ENCODE results near the gene PLA2R1. TPM values are rescaled to one million over a fixed set of nuclear protein-coding genes. Genes with fewer than 3 reads are reported as not detected.

The PLA2R1 gene
- total and polyA plus RNA-seq, 2 of the 4 experiments (the other 2 are of a cell fraction): 0.43 to 0.54 TPM

GRCh38 chr2:159910951-159911350 lies 151.5 kb downstream of the PLA2R1 start:
- Histone ChIP-seq H4K5ac (ENCODE audit: low read depth, low read length) (no peak overlapping the region), H2AK5ac (ENCODE audit: low read depth, low read length) (no peak overlapping the region), H3K23ac (ENCODE audit: low read depth, low read length) (no peak overlapping the region), H2AK9ac (replicated peaks; ENCODE audit: low read depth, low read length, poor library complexity) (no peak overlapping the region), H2AFZ (replicated peaks; ENCODE audit: low read length, poor library complexity) (no peak overlapping the region), H3K4ac (ENCODE audit: low read depth, low read length) (no peak overlapping the region), H3K4me1 (ENCODE audit: control insufficient read depth, insufficient read depth, low read length) (no peaks in the 10 kb centered on the region), H3K9me3 (ENCODE audit: control insufficient read depth, insufficient read depth, low read length) (no peaks in the 10 kb centered on the region), H3K4me2 (ENCODE audit: low read depth, low read length) (no peak overlapping the region), H2BK15ac (ENCODE audit: low read depth, low read length) (no peak overlapping the region), H2BK5ac (ENCODE audit: low read depth, low read length, poor library complexity, severe bottlenecking) (no peak overlapping the region), H3K79me1 (ENCODE audit: low read depth in 1 of 2, low read length in 2 of 2) (no peaks in the 10 kb centered on the region), H3K56ac (ENCODE audit: extremely low read depth, insufficient read depth, low read length) (no peak overlapping the region), H3K27me3 (ENCODE audit: control insufficient read depth, insufficient read depth, low read length) (peaks cover 19% of the 10 kb centered on the region), H3K27ac (ENCODE audit: insufficient read depth, low read length) (no peak overlapping the region), H3K18ac (ENCODE audit: low read depth, low read length) (no peak overlapping the region), H3K9ac (ENCODE audit: low read depth, low read length) (no peak overlapping the region), H4K8ac (ENCODE audit: low read depth in 2 of 2, low read length in 2 of 2) (no peak overlapping the region), H3K9me1 (ENCODE audit: insufficient read depth, low read length) (no peaks in the 10 kb centered on the region), H3K14ac (replicated peaks; ENCODE audit: low read depth, low read length) (no peak overlapping the region), H4K91ac (ENCODE audit: insufficient read depth, low read depth, low read length) (no peak overlapping the region), H2BK20ac (ENCODE audit: low read depth, low read length) (no peak overlapping the region), H2BK120ac (ENCODE audit: low read depth, low read length) (no peak overlapping the region), H4K20me1 (ENCODE audit: insufficient read depth, low read length) (no peaks in the 10 kb centered on the region), H3K36me3 (ENCODE audit: control insufficient read depth, insufficient read depth, low read length) (no peaks in the 10 kb centered on the region), H3K4me3 (ENCODE audit: insufficient read depth, low read depth, low read length) (no peak overlapping the region)
- intact Hi-C loops (cut with micrococcal nuclease) (no loop called here), in situ Hi-C loops (cut with MboI; ENCODE audit: low sequenced_read_pairs) (no loop called here), dilution Hi-C loops (cut with HindIII; ENCODE audit: low sequenced_read_pairs, unreplicated experiment) (no loop called here)
- no peak for DNase-seq
- POLR2A ChIA-PET (ENCODE audit: unreplicated experiment): no interaction called here
- CTCF ChIA-PET: no interaction called here
- no peak for ATAC-seq (ENCODE audit: low read depth)
- WGBS, 2 experiments (ENCODE audit: extremely low coverage in 2 of 2, insufficient read length in 1 of 2): 0% methylated on average over 1 of the region's 2 CpGs; no CpG with 5 or more reads in 1 of the 2 experiments
- TF ChIP-seq RFX5 (IDR thresholded peaks at IDR 0.05; ENCODE audit: low read depth, low read length) (no peak), SMC3 (IDR thresholded peaks at IDR 0.05; ENCODE audit: low read depth, low read length) (no peak), MAZ (IDR thresholded peaks at IDR 0.05; ENCODE audit: borderline replicate concordance, low read depth, low read length) (no peak), ELK1 (IDR thresholded peaks at IDR 0.05; ENCODE audit: borderline replicate concordance, low read depth, low read length) (no peak), CTCF (conservative IDR thresholded peaks at IDR 0.05; ENCODE audit: low read depth, low read length) (no peak), MAFK (IDR thresholded peaks at IDR 0.05; ENCODE audit: low read depth, low read length) (no peak), CEBPB (IDR thresholded peaks at IDR 0.05; ENCODE audit: low read depth, low read length) (no peak), POLR2A (IDR thresholded peaks at IDR 0.05; ENCODE audit: low read depth, low read length) (no peak), NFE2L2 (IDR thresholded peaks at IDR 0.05; ENCODE audit: low read depth, low read length) (no peak), FOS (IDR thresholded peaks at IDR 0.05; ENCODE audit: low read depth, low read length) (no peak)
- BruUV-seq (replicated peaks): no TSS peak
